Psoas muscle (tissue), 8 donors: ENCODE measurements around the gene SF3B2. TPM values are rescaled to one million over a fixed set of nuclear protein-coding genes. Genes with fewer than 3 reads are reported as not detected.

Experiments used
- ATAC-seq, 4 donors: fragments of 200-7000 bp; cut with Tn5 transposase; one replicate each; pipeline ENCODE4 v1.9.1; 2020; ENCODE audit warnings: moderate library complexity in 3 of 4, mild to moderate bottlenecking in 2 of 4
- DNase-seq, 2 donors: peaks; one replicate each; pipeline ENCODE4 v3.0.0-alpha.2; 2020
- H3K27ac ChIP-seq: fragments of 200-600 bp; one replicate; pipeline ENCODE4 v1.8.0; 2022
- H3K27me3 ChIP-seq, 3 donors: fragments of 200-600 bp in 1 of 3; one replicate each; pipeline versions ENCODE4 v1.6.1 to v1.8.0; 2013 to 2022; ENCODE audit warnings: low read length in 2 of 3, mild to moderate bottlenecking in 2 of 3, moderate library complexity in 1 of 3; ENCODE audit not compliant: insufficient read depth in 3 of 3
- H3K36me3 ChIP-seq, 2 donors: fragments of 200-600 bp in 1 of 2; one replicate each; pipeline versions ENCODE4 v1.6.1 to v1.8.0; 2013 to 2022; ENCODE audit warnings: low read depth in 1 of 2, mild to moderate bottlenecking in 1 of 2, moderate library complexity in 1 of 2; ENCODE audit not compliant: insufficient read depth in 1 of 2
- H3K4me1 ChIP-seq: fragments of 200-600 bp; one replicate; pipeline ENCODE4 v1.8.0; 2022
- H3K4me3 ChIP-seq: fragments of 200-600 bp; one replicate; pipeline ENCODE4 v1.8.0; 2022; ENCODE audit warnings: mild to moderate bottlenecking
- H3K9me3 ChIP-seq: fragments of 200-600 bp; one replicate; pipeline ENCODE4 v1.8.0; 2022
- WGBS, 3 donors: extraction: QIAGEN DNeasy Blood & Tissue Kit; methylation state at CpG; one replicate each; pipeline versions ENCODE4 v1.1.6 to v1.1.7; 2013; 5-methylcytosine and 5-hydroxymethylcytosine counted together
- intact Hi-C, 2 donors: fragments of 100-400 bp; cut with DNase I; formaldehyde crosslinking; loops; one replicate each; pipeline versions ENCODE4 v1.11.0 to v1.14.2; 2022
- polyA plus RNA-seq, 3 donors: library from polyadenylated mRNA; stranded (reverse); fragments of 200-250 nt; gene quantifications; one replicate each; pipeline ENCODE4 v1.2.3, GENCODE V29; 2013
- total RNA-seq, 4 donors: library from RNA; stranded (reverse); fragmentation: NEBNext Ultra II Directional in 2 of 4; extraction: Animal tissue kit (Norgen Biotek cat#: 25700) in 2 of 4; gene quantifications; one replicate each; pipeline versions ENCODE4 v1.2.1 to v1.2.4, GENCODE V29; 2021 to 2023
- TF ChIP-seq, protein P1 (sequence below): fragments of 200-600 bp; IDR thresholded peaks from one replicate; pipeline ENCODE4 v1.8.0; 2022; ENCODE audit warnings: antibody characterized with exemption
- donor health status: healthy with polysubstance abuse.
- donor health status: DM: no; HTN: no; CAD: no; lungs with moderate emphysema.
- donor health status: Bipolar disorder and iron deficiency.
- donor health status: healthy.
- donor health status: DM: yes; HTN: yes; CAD: no.
- donor health status: DM: no; HTN: no; CAD: no.
- donor health status: DM: no; HTN: no; CAD: no.
- donor health status: DM: yes; HTN: yes; CAD: no.

Gene SF3B2
- total and polyA plus RNA-seq, 7 donors, result 62.8 to 135 (median 90.8) TPM

DNA sequence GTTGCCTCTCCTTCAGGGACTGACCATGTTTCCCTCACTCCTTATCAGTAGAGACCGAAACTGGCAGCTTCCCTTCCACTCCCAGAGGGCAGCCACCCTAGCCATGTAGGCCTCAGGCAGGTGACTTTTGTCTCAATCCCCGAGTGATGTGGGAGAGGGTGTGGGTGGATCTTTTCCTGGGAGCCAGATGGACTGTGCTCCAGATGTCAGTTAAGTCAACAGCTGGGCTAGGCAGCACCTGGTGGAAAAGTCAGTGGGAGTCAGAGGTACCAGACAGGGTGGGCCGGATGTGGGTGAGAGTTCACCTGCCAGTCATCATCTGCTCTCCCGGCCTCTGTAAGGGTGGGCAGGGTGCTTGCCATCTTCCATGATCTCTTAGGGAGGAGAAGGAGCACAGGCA lies 48.0 kb upstream of the SF3B2 start:
- intact Hi-C loops, result loop anchor here in 1 of 2 donors (5.0 kb wide), 1 partner anchor 42 kb away; the partner anchor contains the start of gene SART1
- 78 to 92% (median 83%) methylated on average over 4 of the region's 4 CpGs for WGBS, 3 donors

DNA sequence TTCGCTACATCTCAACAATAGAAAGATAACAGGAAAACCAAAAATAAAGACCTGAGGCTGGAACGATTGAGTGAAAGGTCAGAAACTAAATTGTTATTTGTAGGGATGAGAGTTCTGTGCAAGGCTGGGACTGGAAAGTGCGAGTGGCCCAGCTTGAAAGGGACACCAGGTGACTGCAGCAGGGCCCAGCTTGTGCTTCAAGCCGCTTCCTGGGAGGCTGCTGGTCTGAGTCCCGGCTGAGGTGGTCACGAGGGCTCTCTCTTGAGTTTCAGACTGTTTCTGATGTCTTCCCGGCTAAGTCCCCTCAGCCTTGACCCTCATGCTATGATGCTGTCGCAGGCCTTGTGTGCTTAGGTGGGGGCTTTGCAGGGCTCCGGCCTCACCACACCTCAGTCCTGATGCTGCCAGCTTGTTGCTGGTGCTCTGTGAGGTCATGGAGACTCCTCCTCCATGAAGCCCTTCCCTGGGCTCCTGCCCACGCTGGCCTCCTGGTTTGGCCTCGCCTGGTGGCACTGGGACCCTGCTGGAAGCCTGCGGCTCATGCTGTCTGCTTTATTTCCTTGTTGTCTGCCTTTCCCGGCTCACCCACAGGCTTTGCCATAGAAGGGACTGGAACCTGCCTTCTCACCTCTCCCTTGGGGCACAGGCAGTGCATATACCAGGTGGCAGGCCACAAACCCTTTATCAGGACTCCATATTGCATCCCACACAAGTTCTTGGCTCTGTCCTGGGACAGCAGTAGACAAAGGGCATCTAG lies 45.9 kb upstream of the SF3B2 start:
- H3K27ac ChIP-seq, result peak overlapping the region; percentile 46
- H3K27me3 ChIP-seq, result no peaks in the 10 kb centered on the region
- TF ChIP-seq, protein P1, sequence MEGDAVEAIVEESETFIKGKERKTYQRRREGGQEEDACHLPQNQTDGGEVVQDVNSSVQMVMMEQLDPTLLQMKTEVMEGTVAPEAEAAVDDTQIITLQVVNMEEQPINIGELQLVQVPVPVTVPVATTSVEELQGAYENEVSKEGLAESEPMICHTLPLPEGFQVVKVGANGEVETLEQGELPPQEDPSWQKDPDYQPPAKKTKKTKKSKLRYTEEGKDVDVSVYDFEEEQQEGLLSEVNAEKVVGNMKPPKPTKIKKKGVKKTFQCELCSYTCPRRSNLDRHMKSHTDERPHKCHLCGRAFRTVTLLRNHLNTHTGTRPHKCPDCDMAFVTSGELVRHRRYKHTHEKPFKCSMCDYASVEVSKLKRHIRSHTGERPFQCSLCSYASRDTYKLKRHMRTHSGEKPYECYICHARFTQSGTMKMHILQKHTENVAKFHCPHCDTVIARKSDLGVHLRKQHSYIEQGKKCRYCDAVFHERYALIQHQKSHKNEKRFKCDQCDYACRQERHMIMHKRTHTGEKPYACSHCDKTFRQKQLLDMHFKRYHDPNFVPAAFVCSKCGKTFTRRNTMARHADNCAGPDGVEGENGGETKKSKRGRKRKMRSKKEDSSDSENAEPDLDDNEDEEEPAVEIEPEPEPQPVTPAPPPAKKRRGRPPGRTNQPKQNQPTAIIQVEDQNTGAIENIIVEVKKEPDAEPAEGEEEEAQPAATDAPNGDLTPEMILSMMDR, result no peak
- peaks cover 21% of the 10 kb centered on the region for H3K4me1 ChIP-seq
- WGBS, 3 donors, result 84 to 86% (median 86%) methylated on average over 12 to 13 of the region's 13 CpGs
- H3K4me3 ChIP-seq, result no peak overlapping the region
- DNase-seq, result no peak
- no peaks in the 10 kb centered on the region for H3K9me3 ChIP-seq
- peaks cover 0 to 32% of the 10 kb centered on the region in 2 donors for H3K36me3 ChIP-seq
- intact Hi-C loops, result no loop called here
- no peak for ATAC-seq

More for the DNA sequence above, 48.0 kb upstream of the SF3B2 start:
- H3K4me3 ChIP-seq, result peak overlapping the region; percentile 8
- H3K9me3 ChIP-seq, result no peaks in the 10 kb centered on the region
- no peak for DNase-seq
- H3K27ac ChIP-seq, result peak overlapping the region; percentile 96
- TF ChIP-seq, protein P1, result no peak
- peaks cover 0 to 45% of the 10 kb centered on the region in 2 donors for H3K36me3 ChIP-seq
- H3K27me3 ChIP-seq, result no peaks in the 10 kb centered on the region
- peaks cover 34% of the 10 kb centered on the region for H3K4me1 ChIP-seq
- ATAC-seq, result no peak

DNA sequence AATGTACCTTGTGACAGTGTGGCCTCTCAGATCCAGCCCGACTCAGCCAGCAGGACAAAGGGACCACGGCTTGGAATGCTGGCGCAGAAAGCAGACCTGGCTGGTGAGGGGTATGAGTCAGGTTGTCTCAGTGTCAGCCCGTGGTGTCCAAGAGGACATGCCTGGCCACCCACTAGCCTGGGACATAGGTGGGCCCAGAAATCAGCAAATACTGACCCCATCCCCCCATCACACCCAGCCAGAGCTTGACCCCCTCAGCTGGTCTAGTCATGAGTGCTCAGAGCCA lies 45.3 kb upstream of the SF3B2 start:
- 53 to 68% (median 58%) methylated on average over 4 of the region's 4 CpGs for WGBS, 3 donors
- TF ChIP-seq, protein P1, result no peak
- Histone ChIP-seq H3K36me3 (peaks cover 0 to 32% of the 10 kb centered on the region in 2 donors), H3K27ac (peak overlapping the region; percentile 46), H3K27me3 (no peaks in the 10 kb centered on the region), H3K9me3 (no peaks in the 10 kb centered on the region), H3K4me3 (no peak overlapping the region), H3K4me1 (peaks cover 21% of the 10 kb centered on the region)
- ATAC-seq (no peak), DNase-seq (no peak)
- intact Hi-C loops, result no loop called here

DNA sequence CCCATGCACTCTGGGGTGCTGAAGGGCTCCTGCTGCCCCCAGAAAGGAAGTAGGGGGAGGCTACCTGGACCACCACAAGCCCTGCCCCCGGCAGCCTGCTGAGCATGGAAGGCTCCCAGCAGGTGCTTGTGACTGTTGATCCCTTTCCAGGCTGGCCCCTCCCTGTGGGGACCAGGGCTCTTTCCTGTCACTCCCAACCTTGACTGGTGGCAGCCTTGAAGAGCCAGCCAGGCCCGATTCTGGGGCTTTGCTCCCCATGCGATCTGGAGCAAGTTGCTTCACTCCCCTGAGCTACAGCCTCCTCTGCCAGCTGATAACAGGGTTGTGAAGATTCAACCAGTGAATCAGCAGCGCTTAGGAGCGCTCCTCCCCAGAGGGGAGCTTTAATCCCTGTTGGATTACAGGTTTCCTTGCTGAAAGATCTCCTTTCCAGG lies 44.9 kb upstream of the SF3B2 start:
- TF ChIP-seq, protein P1, result no peak
- WGBS, 3 donors, result 45 to 51% (median 51%) methylated on average over 5 of the region's 5 CpGs
- Histone ChIP-seq H3K9me3 (no peaks in the 10 kb centered on the region), H3K4me3 (no peak overlapping the region), H3K4me1 (peaks cover 25% of the 10 kb centered on the region), H3K27ac (peak overlapping the region; percentile 46), H3K27me3 (no peaks in the 10 kb centered on the region), H3K36me3 (peaks cover 0 to 32% of the 10 kb centered on the region in 2 donors)
- intact Hi-C loops, result no loop called here
- ATAC-seq (no peak), DNase-seq (peak in 1 of 2 donors; percentile 39)
